ENCODE measurements around the gene WDR48.
"Not testable (repeated sequence)": the region's sequence is repeated elsewhere in the genome, so short reads cannot be mapped to it uniquely, and the experiment has no call there.

The WDR48 gene

DNA sequence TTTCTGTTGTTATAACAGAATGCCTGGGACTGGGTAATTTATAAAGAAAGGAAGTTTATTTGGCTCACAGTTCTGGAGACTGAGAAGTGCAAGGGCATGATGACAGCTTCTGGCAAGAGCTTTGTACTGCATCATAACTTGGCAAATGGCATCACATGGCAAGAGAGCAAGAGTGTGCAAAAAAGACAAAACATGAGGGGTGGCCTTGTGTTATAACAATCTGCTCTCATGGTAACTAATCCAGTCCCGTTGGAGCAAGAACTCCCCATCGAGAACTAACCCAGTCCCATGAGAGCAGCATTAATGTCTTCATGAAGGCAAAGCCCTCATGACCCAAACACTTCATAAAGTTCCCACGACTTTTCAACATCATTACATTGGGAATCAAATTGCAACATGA lies 23.3 kb upstream of the WDR48 start:
- TF ChIP-seq, protein P1, sequence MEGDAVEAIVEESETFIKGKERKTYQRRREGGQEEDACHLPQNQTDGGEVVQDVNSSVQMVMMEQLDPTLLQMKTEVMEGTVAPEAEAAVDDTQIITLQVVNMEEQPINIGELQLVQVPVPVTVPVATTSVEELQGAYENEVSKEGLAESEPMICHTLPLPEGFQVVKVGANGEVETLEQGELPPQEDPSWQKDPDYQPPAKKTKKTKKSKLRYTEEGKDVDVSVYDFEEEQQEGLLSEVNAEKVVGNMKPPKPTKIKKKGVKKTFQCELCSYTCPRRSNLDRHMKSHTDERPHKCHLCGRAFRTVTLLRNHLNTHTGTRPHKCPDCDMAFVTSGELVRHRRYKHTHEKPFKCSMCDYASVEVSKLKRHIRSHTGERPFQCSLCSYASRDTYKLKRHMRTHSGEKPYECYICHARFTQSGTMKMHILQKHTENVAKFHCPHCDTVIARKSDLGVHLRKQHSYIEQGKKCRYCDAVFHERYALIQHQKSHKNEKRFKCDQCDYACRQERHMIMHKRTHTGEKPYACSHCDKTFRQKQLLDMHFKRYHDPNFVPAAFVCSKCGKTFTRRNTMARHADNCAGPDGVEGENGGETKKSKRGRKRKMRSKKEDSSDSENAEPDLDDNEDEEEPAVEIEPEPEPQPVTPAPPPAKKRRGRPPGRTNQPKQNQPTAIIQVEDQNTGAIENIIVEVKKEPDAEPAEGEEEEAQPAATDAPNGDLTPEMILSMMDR (IDR thresholded peaks at IDR 0.05; ENCODE audit: low read depth, low read length) = no peak
- H3K4me3 ChIP-seq (replicated peaks in 1 of 2; ENCODE audit: low read depth in 2 of 2, low read length in 2 of 2) = no peak overlapping the region
- DNase-seq (ENCODE audit: low read depth in 2 of 2) = peak; percentile 4 to 43

DNA sequence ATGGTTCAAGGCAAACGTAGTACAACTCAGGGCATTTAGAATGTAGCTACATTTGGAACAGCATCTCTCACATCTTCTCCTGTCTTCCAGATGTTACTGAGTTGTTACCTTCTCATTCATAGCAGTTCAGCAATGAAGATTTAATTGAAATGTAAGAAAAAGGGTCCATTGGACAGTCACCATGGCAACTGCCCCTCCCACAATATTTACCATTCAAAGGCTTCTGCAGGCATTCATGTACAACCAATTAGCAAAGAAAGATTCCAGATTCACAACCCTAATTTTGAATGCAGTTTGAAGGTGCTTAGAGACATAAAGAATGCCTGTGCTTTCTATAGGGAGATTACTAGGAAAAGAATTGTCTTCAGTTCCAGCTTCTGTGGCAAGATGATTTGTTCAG lies 22.3 kb upstream of the WDR48 start:
- TF ChIP-seq, protein P1 (IDR thresholded peaks at IDR 0.05; ENCODE audit: low read depth, low read length) = no peak
- no peak for DNase-seq (ENCODE audit: low read depth in 2 of 2)
- no peak overlapping the region for H3K4me3 ChIP-seq (replicated peaks in 1 of 2; ENCODE audit: low read depth in 2 of 2, low read length in 2 of 2)

DNA sequence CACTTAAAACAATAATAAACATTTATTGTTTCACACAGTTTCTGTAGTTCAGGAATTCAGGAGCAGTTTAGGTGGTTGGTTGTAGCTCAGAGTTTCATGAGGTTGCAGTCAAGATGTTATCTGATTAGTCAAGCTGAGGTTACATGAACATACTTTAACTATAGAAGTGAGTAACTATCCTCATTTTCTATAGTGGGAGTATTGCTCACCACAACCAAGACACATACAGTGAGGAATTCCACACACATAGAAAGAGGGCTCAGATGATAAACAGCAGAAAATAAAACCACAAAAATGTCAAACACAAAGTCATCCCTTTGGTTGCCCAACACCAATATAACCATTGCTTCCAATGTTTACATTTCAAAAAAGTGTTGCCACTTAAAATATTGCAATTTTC lies 13.7 kb upstream of the WDR48 start:
- peak; percentile 37 to 59 for DNase-seq (ENCODE audit: low read depth in 2 of 2)
- H3K4me3 ChIP-seq (replicated peaks in 1 of 2; ENCODE audit: low read depth in 2 of 2, low read length in 2 of 2) = no peak overlapping the region
- TF ChIP-seq, protein P1 (IDR thresholded peaks at IDR 0.05; ENCODE audit: low read depth, low read length) = no peak

DNA sequence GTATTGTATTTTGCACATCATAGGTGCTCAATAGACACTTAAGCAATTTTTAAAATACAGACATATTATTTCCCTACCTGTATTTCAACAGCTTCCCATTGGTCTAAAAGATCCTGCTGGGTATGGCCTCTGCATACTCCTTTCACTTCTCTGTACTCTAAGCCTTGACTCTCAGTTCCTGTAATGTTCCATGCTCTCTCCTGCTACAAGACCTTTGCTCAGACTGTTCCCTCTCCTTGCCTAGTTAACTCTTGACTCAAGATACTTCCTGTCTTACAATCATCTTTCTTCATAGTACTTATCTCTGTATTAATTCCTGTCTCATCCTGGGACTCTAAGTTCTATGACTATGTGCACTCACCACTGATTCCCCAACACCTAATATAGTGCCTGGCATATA lies 1.8 kb upstream of the WDR48 start:
- no peak for DNase-seq (ENCODE audit: low read depth in 2 of 2)
- no peak overlapping the region for H3K4me3 ChIP-seq (replicated peaks in 1 of 2; ENCODE audit: low read depth in 2 of 2, low read length in 2 of 2)
- TF ChIP-seq, protein P1 (IDR thresholded peaks at IDR 0.05; ENCODE audit: low read depth, low read length) = no peak

DNA sequence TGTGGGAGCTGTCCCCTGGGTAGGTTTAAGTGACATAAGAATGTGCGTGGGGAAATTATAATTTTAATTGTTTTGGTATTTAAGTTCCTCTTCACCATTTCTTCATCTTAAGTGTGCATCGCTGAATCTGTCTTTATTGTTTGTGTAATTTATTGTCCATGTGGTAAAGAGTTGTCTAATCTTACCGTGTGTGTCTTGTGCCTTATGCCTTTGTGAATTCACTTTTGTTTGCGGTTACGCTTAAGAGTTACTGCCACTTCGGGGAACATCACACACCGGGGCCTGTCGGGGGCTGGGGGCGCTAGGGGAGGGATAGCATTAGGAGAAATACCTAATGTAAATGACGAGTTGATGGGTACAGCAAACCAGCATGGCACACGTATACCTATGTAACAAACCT lies 767 bp downstream of the WDR48 start:
- H3K4me3 ChIP-seq (replicated peaks in 1 of 2; ENCODE audit: low read depth in 2 of 2, low read length in 2 of 2) = peak overlapping the region; percentile 77 to 94
- TF ChIP-seq, protein P1 (IDR thresholded peaks at IDR 0.05; ENCODE audit: low read depth, low read length) = no peak
- DNase-seq (ENCODE audit: low read depth in 2 of 2) = peak in 1 of 2 donors; percentile 2

DNA sequence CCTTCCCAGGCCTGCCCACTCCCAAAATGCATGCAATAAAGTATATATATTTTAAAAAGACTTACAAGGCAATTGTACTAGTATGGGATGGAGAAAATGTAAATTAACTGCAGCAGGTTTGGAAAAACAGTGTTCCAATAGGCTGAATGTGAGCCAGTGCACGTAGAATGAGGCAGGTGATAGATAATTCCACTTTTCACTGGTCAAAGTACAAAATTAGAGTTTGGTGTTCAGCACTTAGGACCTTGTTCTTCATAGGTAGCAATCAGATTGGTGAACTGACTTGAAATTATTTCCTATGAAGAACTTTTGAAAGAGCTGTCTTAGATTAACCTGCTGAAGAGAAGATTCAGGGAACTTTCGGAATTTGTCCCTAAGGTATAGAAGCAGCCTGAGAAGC lies 1.9 kb downstream of the WDR48 start:
- DNase-seq (ENCODE audit: low read depth in 2 of 2) = no peak
- TF ChIP-seq, protein P1 (IDR thresholded peaks at IDR 0.05; ENCODE audit: low read depth, low read length) = no peak
- H3K4me3 ChIP-seq (replicated peaks in 1 of 2; ENCODE audit: low read depth in 2 of 2, low read length in 2 of 2) = no peak overlapping the region

DNA sequence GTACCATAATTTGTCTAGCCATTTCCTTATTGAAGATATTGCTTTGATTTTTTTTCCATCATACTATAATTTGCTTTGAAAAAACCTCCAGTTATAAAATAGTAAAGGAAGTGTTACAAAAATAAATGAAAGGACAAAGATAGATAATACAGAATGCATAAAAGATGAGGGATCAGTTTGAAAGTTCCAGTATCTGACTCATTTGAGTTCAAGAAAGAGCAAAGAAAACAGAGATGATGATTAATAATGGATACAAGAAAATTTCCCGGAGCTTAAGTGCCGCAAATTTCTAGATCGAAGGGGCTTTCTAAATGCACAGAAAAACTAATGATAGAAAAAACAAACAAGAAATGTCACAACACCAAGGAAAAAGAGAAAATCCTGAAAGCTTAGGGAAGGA lies 4.3 kb downstream of the WDR48 start:
- TF ChIP-seq, protein P1 (IDR thresholded peaks at IDR 0.05; ENCODE audit: low read depth, low read length) = no peak
- peak in 1 of 2 donors; percentile 38 for DNase-seq (ENCODE audit: low read depth in 2 of 2)
- peak overlapping the region in 1 of 2 donors; percentile 0 for H3K4me3 ChIP-seq (replicated peaks in 1 of 2; ENCODE audit: low read depth in 2 of 2, low read length in 2 of 2)

DNA sequence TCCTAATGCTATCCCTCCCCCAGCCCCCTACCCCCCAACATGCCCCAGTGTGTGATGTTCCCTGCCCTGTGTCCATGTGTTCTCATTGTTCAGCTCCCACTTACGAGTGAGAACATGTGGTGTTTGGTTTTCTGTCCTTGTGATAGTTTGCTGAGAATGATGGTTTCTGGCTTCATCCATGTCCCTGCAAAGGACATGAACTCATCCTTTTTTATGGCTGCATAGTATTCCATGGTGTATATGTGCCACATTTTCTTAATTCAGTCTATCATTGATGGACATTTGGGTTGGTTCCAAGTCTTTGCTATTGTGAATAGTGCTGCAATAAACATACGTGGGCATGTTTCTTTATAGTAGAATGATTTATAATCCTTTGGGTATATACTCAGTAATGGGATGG lies 9.4 kb downstream of the WDR48 start:
- not testable (repeated sequence) for H3K4me3 ChIP-seq (replicated peaks in 1 of 2; ENCODE audit: low read depth in 2 of 2, low read length in 2 of 2)

More for the DNA sequence above, 9.4 kb downstream of the WDR48 start:
- DNase-seq (ENCODE audit: low read depth in 2 of 2) = not testable (repeated sequence)

All from cardiac fibroblast (primary cell).